Large intestine (tissue), 12 donors: Measurements from ENCODE around the gene IDUA. TPM values are rescaled to one million over a fixed set of nuclear protein-coding genes. Genes with fewer than 3 reads are reported as not detected.
"Not testable (repeated sequence)": the region's sequence is repeated elsewhere in the genome, so short reads cannot be mapped to it uniquely, and the experiment has no call there.

Experiments used
- DNase-seq, 2 donors: peaks; one replicate each; pipeline versions ENCODE4 v3.0.0 to v3.0.0-alpha.2; 2013
- H3K27ac ChIP-seq: one replicate; pipeline ENCODE4 v1.5.1; 2013; ENCODE audit warnings: low read length
- H3K27me3 ChIP-seq: 2 replicates; pipeline ENCODE4 v1.6.1; 2013; ENCODE audit warnings: low read length; ENCODE audit not compliant: control insufficient read depth, insufficient read depth
- H3K36me3 ChIP-seq: 2 replicates; pipeline ENCODE4 v1.6.1; 2013; ENCODE audit warnings: low read length; ENCODE audit not compliant: control insufficient read depth, insufficient read depth
- H3K4me1 ChIP-seq: one replicate; pipeline ENCODE4 v1.6.1; 2013; ENCODE audit warnings: low read length; ENCODE audit not compliant: control insufficient read depth, insufficient read depth
- H3K4me3 ChIP-seq: one replicate; pipeline ENCODE4 v1.5.1; 2013; ENCODE audit warnings: low read length
- H3K9me3 ChIP-seq: one replicate; pipeline ENCODE4 v1.6.1; 2013; ENCODE audit warnings: mild to moderate bottlenecking, low read depth, low read length, moderate library complexity; ENCODE audit not compliant: control insufficient read depth
- WGBS: methylation state at CpG from one replicate; pipeline ENCODE4 v1.1.5; 2013; ENCODE audit warnings: low lambda C conversion rate; ENCODE audit not compliant: insufficient coverage; 5-methylcytosine and 5-hydroxymethylcytosine counted together
- long read RNA-seq, 11 donors: transcript quantifications; one replicate each; lab custom pipeline, GENCODE V29; 2026
- polyA plus RNA-seq: library from polyadenylated mRNA; unstranded; fragments of 120-200 nt; gene quantifications from one replicate; pipeline ENCODE4 v1.2.1, GENCODE V29; 2013

Gene IDUA
- polyA plus RNA-seq: 21.1 TPM
- long read RNA-seq, donor 1, partial matches to known transcripts: 0 of 2 reads
- long read RNA-seq, donor 1, other reads (novel, unspliced or antisense): 0 of 2 reads
- long read RNA-seq, donor 2, partial matches to known transcripts: 0 of 1 reads
- long read RNA-seq, donor 2, other reads (novel, unspliced or antisense): 0 of 1 reads
- long read RNA-seq, donor 3: 0 reads
- long read RNA-seq, donor 4, partial matches to known transcripts: 0 of 1 reads
- long read RNA-seq, donor 4, other reads (novel, unspliced or antisense): 0 of 1 reads
- long read RNA-seq, donor 5: 0 reads
- long read RNA-seq, donor 6, partial matches to known transcripts: 0 of 1 reads
- long read RNA-seq, donor 6, other reads (novel, unspliced or antisense): 0 of 1 reads
- long read RNA-seq, donor 7: 0 reads
- long read RNA-seq, donor 8, partial matches to known transcripts: 0 of 1 reads
- long read RNA-seq, donor 8, other reads (novel, unspliced or antisense): 0 of 1 reads
- long read RNA-seq, donor 9: 0 reads
- long read RNA-seq, donor 10, partial matches to known transcripts: 0 of 3 reads
- long read RNA-seq, donor 10, other reads (novel, unspliced or antisense): 0 of 3 reads
- long read RNA-seq, donor 11, partial matches to known transcripts: 0 of 1 reads
- long read RNA-seq, donor 11, other reads (novel, unspliced or antisense): 0 of 1 reads

DNA sequence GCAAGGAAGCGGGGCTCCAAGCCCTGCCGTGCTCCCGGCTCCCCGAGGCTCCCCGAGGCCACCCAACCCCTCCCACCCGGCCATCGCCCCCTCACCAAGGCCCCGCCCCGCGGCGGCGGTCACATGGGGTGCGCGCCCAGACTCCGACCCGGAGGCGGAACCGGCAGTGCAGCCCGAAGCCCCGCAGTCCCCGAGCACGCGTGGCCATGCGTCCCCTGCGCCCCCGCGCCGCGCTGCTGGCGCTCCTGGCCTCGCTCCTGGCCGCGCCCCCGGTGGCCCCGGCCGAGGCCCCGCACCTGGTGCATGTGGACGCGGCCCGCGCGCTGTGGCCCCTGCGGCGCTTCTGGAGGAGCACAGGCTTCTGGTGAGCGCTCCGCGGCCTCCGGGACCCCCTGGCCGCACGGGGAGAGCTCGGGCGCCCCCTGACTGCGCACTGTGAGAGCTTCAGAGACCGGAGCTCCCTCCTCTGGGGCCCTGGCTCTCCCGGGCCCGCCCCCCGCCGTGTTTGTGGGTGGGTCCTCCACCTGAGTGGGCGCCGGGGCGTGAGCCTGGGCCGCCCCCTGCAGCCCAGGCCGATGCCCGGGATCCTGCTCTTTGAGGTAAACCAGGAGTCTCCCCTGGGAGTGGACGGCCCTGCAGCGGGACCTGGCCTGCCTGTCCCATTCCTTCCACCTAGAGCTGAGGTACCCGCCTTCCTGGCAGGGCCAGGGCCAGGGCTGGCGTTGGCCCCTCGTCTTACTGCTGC lies at the start of gene IDUA:
Gene IDUA, plus strand, starts transcription at position 166 of the 745 bp plus-strand sequence. Its CDS starts 41 bp downstream, at position 207.
- Histone ChIP-seq H3K27me3 (no peaks in the 10 kb centered on the region), H3K27ac (peak within 1 kb of the TSS; percentile 59), H3K4me3 (peak within 1 kb of the TSS; percentile 62), H3K4me1 (peaks cover 33% of the 10 kb centered on the region), H3K9me3 (peaks cover 20% of the 10 kb centered on the region), H3K36me3 (peaks cover 11% of the 10 kb centered on the region)
- peak; percentile 84 to 91 for DNase-seq
- WGBS: no CpG with 5 or more reads among the region's 69 CpGs

DNA sequence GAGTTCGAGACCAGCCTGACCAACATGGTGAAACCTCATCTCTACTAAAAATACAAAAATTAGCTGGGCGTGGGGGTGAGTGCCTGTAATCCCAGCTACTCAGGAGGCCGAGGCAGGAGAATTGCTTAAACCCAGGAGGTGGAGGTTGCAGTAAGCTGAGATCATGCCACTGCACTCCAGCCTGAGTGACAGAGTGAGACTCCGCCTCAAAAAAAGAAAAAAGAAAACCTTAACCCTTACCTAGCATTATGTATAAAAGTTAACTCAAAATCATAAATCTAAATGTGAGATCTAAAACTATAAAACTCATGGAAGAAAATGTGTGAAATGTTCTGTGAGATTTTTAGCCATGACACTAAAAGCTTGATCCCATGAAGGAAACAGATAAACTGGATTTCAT lies 47.3 kb upstream of the IDUA start:
- H3K36me3 ChIP-seq, H3K9me3 ChIP-seq, H3K4me3 ChIP-seq, H3K27me3 ChIP-seq, H3K4me1 ChIP-seq, DNase-seq, H3K27ac ChIP-seq: not testable (repeated sequence)
- no CpG with 5 or more reads among the region's 4 CpGs for WGBS

- Histone ChIP-seq H3K27ac (no peak overlapping the region), H3K9me3 (no peaks in the 10 kb centered on the region), H3K27me3 (peaks cover 18% of the 10 kb centered on the region), H3K36me3 (peaks cover 4% of the 10 kb centered on the region), H3K4me1 (peaks cover 9% of the 10 kb centered on the region), H3K4me3 (peak overlapping the region; percentile 5)
- WGBS: 0% methylated on average over 1 of the region's 28 CpGs
- DNase-seq: peak in 1 of 2 donors; percentile 19
Observed at GRCh38 chr4:945274-946102, 41.4 kb upstream of the IDUA start.

DNA sequence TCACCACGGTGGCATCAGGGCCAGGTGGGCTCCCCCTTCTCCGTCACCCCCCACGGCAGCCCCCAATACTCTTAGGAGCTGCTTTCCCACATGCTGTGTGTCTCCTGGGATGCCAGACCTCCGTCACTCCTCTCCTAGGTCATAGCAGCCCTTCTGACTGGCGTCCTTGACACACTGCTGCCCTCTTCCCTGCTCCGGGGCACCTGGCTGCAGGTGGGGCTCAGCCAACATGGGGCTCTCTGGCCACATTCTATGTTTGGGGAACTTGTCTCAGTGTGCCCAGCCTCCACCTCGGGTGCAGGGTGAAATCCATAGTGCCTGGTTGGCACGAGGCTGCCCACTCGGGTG lies 40.8 kb upstream of the IDUA start:
- Histone ChIP-seq H3K4me3 (no peak overlapping the region), H3K27ac (no peak overlapping the region), H3K36me3 (peaks cover 4% of the 10 kb centered on the region), H3K4me1 (peaks cover 9% of the 10 kb centered on the region), H3K27me3 (peaks cover 18% of the 10 kb centered on the region), H3K9me3 (no peaks in the 10 kb centered on the region)
- no CpG with 5 or more reads among the region's 9 CpGs for WGBS
- no peak for DNase-seq

- H3K36me3 ChIP-seq: peaks cover 7% of the 10 kb centered on the region
- H3K27ac ChIP-seq: no peak overlapping the region
- no peaks in the 10 kb centered on the region for H3K9me3 ChIP-seq
- no peak for DNase-seq
- peaks cover 9% of the 10 kb centered on the region for H3K4me1 ChIP-seq
- no CpG with 5 or more reads among the region's 62 CpGs for WGBS
- peaks cover 18% of the 10 kb centered on the region for H3K27me3 ChIP-seq
- no peak overlapping the region for H3K4me3 ChIP-seq
Observed at GRCh38 chr4:946517-947471, 40.0 kb upstream of the IDUA start.

GRCh38 chr4:947491-947971 lies 39.3 kb upstream of the IDUA start:
- H3K4me3 ChIP-seq: no peak overlapping the region
- no peak for DNase-seq
- WGBS: no CpG with 5 or more reads among the region's 19 CpGs

GRCh38 chr4:948101-948935 lies 38.5 kb upstream of the IDUA start:
- no peak overlapping the region for H3K4me3 ChIP-seq
- H3K9me3 ChIP-seq: no peaks in the 10 kb centered on the region
- H3K4me1 ChIP-seq: peaks cover 9% of the 10 kb centered on the region
- H3K36me3 ChIP-seq: peaks cover 7% of the 10 kb centered on the region
- 90% methylated on average over 2 of the region's 33 CpGs for WGBS
- peak in 1 of 2 donors; percentile 20 for DNase-seq
- H3K27ac ChIP-seq: no peak overlapping the region
- peaks cover 18% of the 10 kb centered on the region for H3K27me3 ChIP-seq

More at GRCh38 chr4:947491-947971, 39.3 kb upstream of the IDUA start:
- H3K9me3 ChIP-seq: no peaks in the 10 kb centered on the region
- H3K27me3 ChIP-seq: peaks cover 18% of the 10 kb centered on the region
- H3K4me1 ChIP-seq: peaks cover 9% of the 10 kb centered on the region
- H3K27ac ChIP-seq: no peak overlapping the region
- H3K36me3 ChIP-seq: peaks cover 7% of the 10 kb centered on the region

- H3K4me3 ChIP-seq: no peak overlapping the region
- H3K27me3 ChIP-seq: peaks cover 18% of the 10 kb centered on the region
- no peaks in the 10 kb centered on the region for H3K9me3 ChIP-seq
- H3K36me3 ChIP-seq: peaks cover 3% of the 10 kb centered on the region
- peaks cover 9% of the 10 kb centered on the region for H3K4me1 ChIP-seq
- H3K27ac ChIP-seq: no peak overlapping the region
- no CpG with 5 or more reads among the region's 13 CpGs for WGBS
- DNase-seq: no peak
Observed at GRCh38 chr4:948936-949300, 37.9 kb upstream of the IDUA start.
